HG03520 (cell line): ENCODE results near the gene ADAMTS3.
"Not testable (repeated sequence)": the region's sequence is repeated elsewhere in the genome, so short reads cannot be mapped to it uniquely, and the experiment has no call there.

ENCODE experiments used
- ATAC-seq: cut with Tn5 transposase; IDR thresholded peaks from one replicate; pipeline ENCODE4 v1.9.1; 2021; ENCODE audit warnings: mild to moderate bottlenecking, moderate library complexity; ENCODE audit not compliant: unreplicated experiment

The ADAMTS3 gene

GRCh38 chr4:72473434-72473900, 95.6 kb downstream of the ADAMTS3 start:
- no peak for ATAC-seq

DNA sequence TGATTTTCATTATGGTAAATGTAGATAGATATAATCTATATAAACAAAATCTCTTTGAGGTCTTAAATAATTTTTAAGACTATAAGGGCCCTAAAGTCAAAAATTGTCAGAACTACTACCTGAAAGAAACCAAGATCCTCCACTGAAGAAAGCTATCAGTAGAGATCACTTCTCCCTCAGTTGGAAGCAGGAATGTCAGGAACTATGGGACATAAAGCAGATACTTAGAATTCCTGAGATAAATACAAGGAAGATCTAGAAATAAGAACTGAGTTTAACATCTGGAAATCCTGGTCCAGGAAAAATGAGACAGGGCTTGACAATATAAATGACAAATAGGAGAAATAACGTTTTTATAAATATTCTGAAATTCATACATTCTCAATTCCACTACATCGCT, 97.2 kb downstream of the ADAMTS3 start:
- ATAC-seq = no peak

- no peak for ATAC-seq
These were observed 100.0 kb downstream of the ADAMTS3 start for GRCh38 chr4:72468904-72469502.

DNA sequence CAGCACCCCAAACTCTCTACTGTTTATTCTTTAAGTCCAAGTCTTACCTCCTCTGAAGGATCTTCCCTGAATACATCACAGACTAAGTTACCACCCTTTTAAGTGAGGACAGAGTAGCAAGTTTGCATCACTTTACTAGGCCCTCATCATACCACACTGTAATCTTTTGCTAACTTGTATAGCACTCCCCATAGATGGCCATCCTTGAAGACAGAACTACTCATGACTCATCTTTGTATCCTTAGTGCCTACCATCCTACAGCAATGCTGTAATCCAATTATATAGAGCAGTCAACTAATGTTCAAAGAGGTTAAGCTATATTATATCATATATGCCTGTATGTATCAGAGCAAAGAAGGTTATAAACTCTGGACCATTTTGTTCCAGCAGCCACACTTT, 101.4 kb downstream of the ADAMTS3 start:
- ATAC-seq = no peak

DNA sequence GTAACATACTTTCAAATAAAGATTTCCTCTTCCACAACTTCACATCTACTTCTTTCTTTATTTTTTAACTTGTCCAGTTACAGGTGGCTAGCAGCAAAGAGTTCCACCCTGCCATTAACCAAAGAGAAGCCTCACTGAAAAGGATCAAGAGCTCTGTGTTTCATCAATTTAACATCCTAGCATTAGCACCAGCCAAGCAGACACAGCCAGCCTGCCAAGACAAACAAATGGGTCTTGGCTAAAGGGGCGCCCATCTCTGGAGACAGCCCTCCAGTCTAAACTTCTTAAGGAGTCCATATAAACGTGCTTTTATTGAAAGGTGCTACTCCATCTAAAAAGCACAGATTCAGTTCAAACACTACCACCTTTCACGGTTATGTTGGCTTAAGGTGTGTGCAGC, 105.3 kb downstream of the ADAMTS3 start:
- no peak for ATAC-seq

GRCh38 chr4:72457158-72457557, 111.9 kb downstream of the ADAMTS3 start:
- ATAC-seq = no peak

DNA sequence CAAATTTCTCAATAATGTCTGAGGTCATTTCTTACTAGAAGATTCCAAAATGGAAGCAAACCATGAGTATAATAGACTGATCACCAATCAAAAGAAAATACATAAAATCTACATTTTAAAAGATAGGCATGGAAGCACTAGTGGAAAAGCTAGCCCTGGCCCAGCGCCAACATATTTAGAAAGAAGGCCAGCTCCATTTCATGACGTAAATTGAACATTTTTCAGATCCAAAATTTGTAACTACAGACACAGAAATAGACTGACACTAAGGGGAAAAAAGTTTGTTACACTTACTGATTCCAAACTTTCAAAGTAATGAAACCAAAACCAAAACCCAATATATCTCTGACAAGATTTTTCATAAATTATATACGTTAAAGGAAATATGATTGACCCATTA, 117.7 kb downstream of the ADAMTS3 start:
- ATAC-seq = no peak

- no peak for ATAC-seq
These were observed 119.3 kb downstream of the ADAMTS3 start for GRCh38 chr4:72449705-72450104.

DNA sequence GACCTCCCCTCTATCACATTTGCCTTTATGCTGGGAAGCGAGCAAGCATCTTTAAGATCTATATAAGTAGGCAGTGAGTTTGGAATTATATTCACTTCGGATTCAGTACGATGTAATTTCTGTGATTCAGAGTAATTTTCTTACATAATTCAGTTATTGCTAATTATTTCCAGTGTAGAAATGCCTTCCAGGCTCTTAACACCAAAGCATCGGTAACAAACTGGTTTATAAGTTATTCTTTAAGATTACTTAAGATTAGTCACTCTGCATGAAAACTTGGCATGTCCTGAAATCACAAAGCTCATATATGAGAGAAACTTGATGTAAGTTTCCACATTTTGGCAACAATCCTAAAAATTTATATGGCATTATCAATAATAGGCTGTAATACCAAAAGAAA, 120.8 kb downstream of the ADAMTS3 start:
- ATAC-seq = no peak

- ATAC-seq = no peak
These were observed 122.5 kb downstream of the ADAMTS3 start for GRCh38 chr4:72446353-72447055.

- no peak for ATAC-seq
These were observed 124.9 kb downstream of the ADAMTS3 start for GRCh38 chr4:72444092-72444491.

- no peak for ATAC-seq
These were observed 126.3 kb downstream of the ADAMTS3 start for GRCh38 chr4:72442715-72443114.

DNA sequence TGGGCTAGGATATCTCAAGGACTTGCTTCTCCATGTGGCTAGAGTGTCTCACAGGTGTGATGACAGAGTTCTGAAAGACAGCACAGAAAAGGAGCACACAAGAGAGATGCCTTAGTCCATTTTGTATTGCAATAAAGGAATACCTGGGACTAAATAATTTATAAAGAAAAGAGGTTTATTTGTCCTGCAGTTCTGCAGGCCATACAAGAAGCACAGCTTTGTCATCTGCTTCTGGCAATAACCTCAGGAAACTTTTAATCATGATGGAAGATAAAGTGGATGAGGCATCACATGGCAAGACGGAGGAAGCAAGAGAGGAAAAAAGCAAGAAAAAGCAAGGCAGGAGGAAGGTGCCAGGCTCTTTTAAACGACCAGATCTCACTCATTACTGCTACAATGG, 126.9 kb downstream of the ADAMTS3 start:
- no peak for ATAC-seq

GRCh38 chr4:72440386-72440785, 128.6 kb downstream of the ADAMTS3 start:
- ATAC-seq = no peak

GRCh38 chr4:72432975-72433374, 136.0 kb downstream of the ADAMTS3 start:
- no peak for ATAC-seq

GRCh38 chr4:72432282-72432681, 136.7 kb downstream of the ADAMTS3 start:
- no peak for ATAC-seq

- no peak for ATAC-seq
These were observed 138.0 kb downstream of the ADAMTS3 start for GRCh38 chr4:72430988-72431387.

- ATAC-seq = no peak
These were observed 139.0 kb downstream of the ADAMTS3 start for GRCh38 chr4:72430050-72430449.

DNA sequence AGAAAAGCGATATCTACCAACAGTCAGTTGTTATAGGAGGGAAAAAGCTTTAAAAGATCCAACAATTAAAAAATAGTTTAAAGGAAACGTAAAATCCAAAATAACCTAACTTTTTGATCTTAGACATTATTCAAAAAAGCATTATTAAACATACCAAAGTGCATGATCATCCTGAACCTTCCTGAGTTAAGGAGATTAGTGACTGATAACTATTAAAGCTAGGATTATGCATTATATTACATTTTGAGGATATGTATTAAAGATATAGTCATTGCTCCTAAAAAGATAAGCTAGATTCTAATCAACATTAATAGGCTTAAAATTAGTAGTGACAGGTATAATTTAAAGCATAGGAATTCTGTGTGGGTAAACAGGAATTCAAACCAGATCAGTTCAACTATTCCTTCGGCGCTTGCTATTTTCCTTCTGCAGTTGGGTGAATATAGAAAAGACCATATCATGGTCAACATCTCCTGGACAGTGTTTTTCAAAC, 139.6 kb downstream of the ADAMTS3 start:
- ATAC-seq = no peak

DNA sequence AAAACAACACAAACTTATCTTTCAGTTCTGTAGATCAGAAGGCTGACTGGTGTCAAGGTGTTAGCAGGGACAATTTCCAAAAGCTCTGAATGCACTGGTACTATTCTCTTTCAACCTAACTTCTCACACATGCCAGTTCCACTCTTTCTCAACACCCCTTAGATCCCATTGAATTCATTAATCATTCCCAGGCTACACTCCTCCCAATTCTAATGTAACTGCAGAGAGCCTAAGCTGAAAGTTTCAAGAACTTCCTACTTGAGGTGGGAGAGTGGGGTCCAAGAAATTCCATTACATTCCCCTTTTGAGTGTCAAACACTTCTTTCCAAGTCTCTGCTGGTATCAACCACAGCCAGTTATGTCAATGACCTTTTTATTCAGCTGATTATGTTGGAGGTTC, 142.0 kb downstream of the ADAMTS3 start:
- no peak for ATAC-seq

- ATAC-seq = not testable (repeated sequence)
These were observed 143.1 kb downstream of the ADAMTS3 start for GRCh38 chr4:72425908-72426307.

DNA sequence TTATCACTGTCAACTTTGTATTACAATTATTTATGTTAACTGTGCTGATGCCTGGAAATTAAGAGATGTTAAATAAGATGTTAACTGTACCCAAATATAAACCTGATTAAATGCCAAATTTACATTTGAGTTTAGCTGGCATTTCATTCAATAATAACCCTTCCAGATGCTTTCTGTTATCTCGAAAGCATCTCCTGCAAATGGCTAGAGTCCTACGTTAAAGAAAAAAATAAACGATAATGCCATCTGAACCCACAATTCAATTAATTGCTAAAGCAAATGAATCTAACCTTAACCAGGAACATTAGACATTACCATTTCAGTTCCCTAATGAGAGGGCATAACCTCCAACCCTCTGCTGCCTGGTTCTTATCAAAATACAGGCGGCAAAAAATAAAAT, 145.0 kb downstream of the ADAMTS3 start:
- no peak for ATAC-seq

DNA sequence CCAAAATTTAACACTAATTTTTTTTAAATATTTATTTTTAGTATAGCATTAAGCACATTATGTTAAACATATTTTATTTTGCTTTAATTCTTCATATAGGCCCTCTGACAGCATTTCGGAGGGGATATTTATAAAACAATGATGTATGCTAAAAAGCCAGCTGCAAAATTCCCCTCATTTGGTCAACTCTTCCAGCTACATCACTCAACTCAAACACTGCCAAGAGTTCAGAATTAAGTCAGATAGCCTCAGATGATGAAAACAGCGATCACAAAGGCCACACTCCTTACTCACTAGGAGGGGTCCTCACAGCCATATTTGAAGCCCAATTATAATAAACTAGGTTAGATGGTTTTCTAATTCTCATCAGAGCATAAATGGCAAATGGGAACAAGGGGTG, 146.6 kb downstream of the ADAMTS3 start:
- ATAC-seq = no peak
